Astrocyte (in vitro differentiated cells and primary cell): ENCODE data around the gene TSC22D3. TPM values are rescaled to one million over a fixed set of nuclear protein-coding genes. Genes with fewer than 3 reads are reported as not detected.

Experiments used
- DNase-seq: peaks from one replicate; pipeline ENCODE4 v3.0.0-alpha.2; 2010; ENCODE audit warnings: low read depth
- FAIRE-seq: peaks from 2 replicates; lab custom pipeline; 2011; peaks lifted over from hg19 to GRCh38; lab: Jason Lieb, UNC
- H2AFZ ChIP-seq: 2 replicates; pipeline ENCODE4 v1.6.0; 2012; ENCODE audit warnings: low read depth, low read length, inconsistent platforms
- H3K27ac ChIP-seq: 2 replicates; pipeline ENCODE4 v1.5.1; 2011; ENCODE audit warnings: low read depth, low read length, inconsistent platforms
- H3K27me3 ChIP-seq: 2 replicates; pipeline ENCODE4 v1.6.0; 2011; ENCODE audit warnings: low read length, inconsistent platforms; ENCODE audit not compliant: insufficient read depth
- H3K36me3 ChIP-seq: 2 replicates; pipeline ENCODE4 v1.5.1; 2011; ENCODE audit warnings: low read length, inconsistent platforms; ENCODE audit not compliant: insufficient read depth
- H3K4me1 ChIP-seq: 2 replicates; pipeline ENCODE4 v1.5.1; 2011; ENCODE audit warnings: low read length, inconsistent platforms; ENCODE audit not compliant: insufficient read depth
- H3K4me2 ChIP-seq: 2 replicates; pipeline ENCODE4 v1.6.0; 2012; ENCODE audit warnings: low read length, inconsistent platforms
- H3K4me3 ChIP-seq: 2 replicates; pipeline ENCODE4 v1.5.1; 2011; ENCODE audit warnings: low read depth, mild to moderate bottlenecking, low read length, inconsistent platforms; ENCODE audit not compliant: insufficient read depth
- H3K79me2 ChIP-seq: 2 replicates; pipeline ENCODE4 v1.6.0; 2012; ENCODE audit warnings: mild to moderate bottlenecking, low read length, inconsistent platforms; ENCODE audit not compliant: insufficient read depth
- H3K9ac ChIP-seq: 2 replicates; pipeline ENCODE4 v1.6.0; 2012; ENCODE audit warnings: mild to moderate bottlenecking, low read length, inconsistent platforms
- H3K9me3 ChIP-seq: 2 replicates; pipeline ENCODE4 v1.5.1; 2012; ENCODE audit warnings: low read depth, mild to moderate bottlenecking, low read length, inconsistent platforms; ENCODE audit not compliant: insufficient read depth
- H4K20me1 ChIP-seq: 2 replicates; pipeline ENCODE4 v1.6.0; 2012; ENCODE audit warnings: low read length, inconsistent platforms; ENCODE audit not compliant: insufficient read depth
- H3K27ac Mint-ChIP-seq: one replicate; pipeline ENCODE4 v1.8.0; 2021; ENCODE audit warnings: mild to moderate bottlenecking, mixed read lengths; ENCODE audit not compliant: unreplicated experiment
- H3K27me3 Mint-ChIP-seq: one replicate; pipeline ENCODE4 v1.8.0; 2021; ENCODE audit warnings: low read depth, mixed read lengths; ENCODE audit not compliant: unreplicated experiment
- H3K36me3 Mint-ChIP-seq: one replicate; pipeline ENCODE4 v1.8.0; 2021; ENCODE audit warnings: low read depth, mixed read lengths; ENCODE audit not compliant: unreplicated experiment
- H3K4me1 Mint-ChIP-seq: one replicate; pipeline ENCODE4 v1.8.0; 2021; ENCODE audit warnings: low read depth, mixed read lengths; ENCODE audit not compliant: unreplicated experiment
- H3K4me3 Mint-ChIP-seq: one replicate; pipeline ENCODE4 v1.8.0; 2021; ENCODE audit warnings: mild to moderate bottlenecking, moderate library complexity, mixed read lengths; ENCODE audit not compliant: unreplicated experiment
- H3K9me3 Mint-ChIP-seq: one replicate; pipeline ENCODE4 v1.8.0; 2021; ENCODE audit warnings: mild to moderate bottlenecking, mixed read lengths; ENCODE audit not compliant: unreplicated experiment
- EZH2 ChIP-seq: IDR thresholded peaks from 2 replicates; pipeline ENCODE4 v1.6.1; 2012; ENCODE audit warnings: mild to moderate bottlenecking, low read length, inconsistent platforms; ENCODE audit not compliant: insufficient read depth
- total RNA-seq: library from RNA; stranded (reverse); gene quantifications from 2 replicates; pipeline ENCODE4 v1.2.1, GENCODE V29; 2021
- TF ChIP-seq, protein P1 (sequence below): IDR thresholded peaks from 2 replicates; pipeline ENCODE4 v1.5.1; 2011; ENCODE audit warnings: low read depth, mild to moderate bottlenecking, inconsistent platforms, low read length, moderate library complexity; ENCODE audit not compliant: insufficient read depth

TSC22D3 gene
- total RNA-seq, 1 donor from 2014 or later: 30.7 TPM

DNA sequence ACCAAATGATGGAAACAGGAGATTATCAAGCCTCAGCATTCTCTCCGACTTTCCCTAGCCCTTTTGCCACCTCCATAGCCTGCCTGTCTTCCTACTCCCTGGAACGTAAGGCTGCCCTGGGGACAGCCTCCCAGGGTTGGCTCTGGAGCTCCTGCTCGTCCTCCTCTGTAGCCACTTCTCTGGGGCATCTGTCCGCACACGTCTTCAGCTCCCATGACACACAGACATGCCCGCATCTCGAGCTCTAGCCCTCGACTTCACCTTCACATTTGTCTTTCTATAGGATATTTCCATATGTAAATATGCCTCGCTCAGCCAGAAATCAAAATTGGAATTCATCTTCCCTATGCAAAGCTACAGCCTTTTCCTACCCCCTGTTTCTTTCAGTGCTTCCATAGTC, 67.7 kb downstream of the TSC22D3 start:
- no peaks in the 10 kb centered on the region for H3K79me2 ChIP-seq
- Mint-ChIP-seq H3K4me3 (no peak overlapping the region), H3K36me3 (no peaks in the 10 kb centered on the region), H3K4me1 (peaks cover 19% of the 10 kb centered on the region), H3K27me3 (peaks cover 3% of the 10 kb centered on the region), H3K9me3 (no peaks in the 10 kb centered on the region), H3K27ac (no peak overlapping the region)
- FAIRE-seq (no peak), DNase-seq (no peak)
- H2AFZ ChIP-seq: no peak overlapping the region
- peaks cover 14% of the 10 kb centered on the region for H3K4me1 ChIP-seq
- H3K4me2 ChIP-seq: no peak overlapping the region
- H3K27me3 ChIP-seq: no peaks in the 10 kb centered on the region
- no peaks in the 10 kb centered on the region for H4K20me1 ChIP-seq
- H3K27ac ChIP-seq: no peak overlapping the region
- H3K4me3 ChIP-seq: no peak overlapping the region
- no peak overlapping the region for H3K9ac ChIP-seq
- TF ChIP-seq, protein P1, sequence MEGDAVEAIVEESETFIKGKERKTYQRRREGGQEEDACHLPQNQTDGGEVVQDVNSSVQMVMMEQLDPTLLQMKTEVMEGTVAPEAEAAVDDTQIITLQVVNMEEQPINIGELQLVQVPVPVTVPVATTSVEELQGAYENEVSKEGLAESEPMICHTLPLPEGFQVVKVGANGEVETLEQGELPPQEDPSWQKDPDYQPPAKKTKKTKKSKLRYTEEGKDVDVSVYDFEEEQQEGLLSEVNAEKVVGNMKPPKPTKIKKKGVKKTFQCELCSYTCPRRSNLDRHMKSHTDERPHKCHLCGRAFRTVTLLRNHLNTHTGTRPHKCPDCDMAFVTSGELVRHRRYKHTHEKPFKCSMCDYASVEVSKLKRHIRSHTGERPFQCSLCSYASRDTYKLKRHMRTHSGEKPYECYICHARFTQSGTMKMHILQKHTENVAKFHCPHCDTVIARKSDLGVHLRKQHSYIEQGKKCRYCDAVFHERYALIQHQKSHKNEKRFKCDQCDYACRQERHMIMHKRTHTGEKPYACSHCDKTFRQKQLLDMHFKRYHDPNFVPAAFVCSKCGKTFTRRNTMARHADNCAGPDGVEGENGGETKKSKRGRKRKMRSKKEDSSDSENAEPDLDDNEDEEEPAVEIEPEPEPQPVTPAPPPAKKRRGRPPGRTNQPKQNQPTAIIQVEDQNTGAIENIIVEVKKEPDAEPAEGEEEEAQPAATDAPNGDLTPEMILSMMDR: no peak
- no peak for TF ChIP-seq EZH2
- no peaks in the 10 kb centered on the region for H3K9me3 ChIP-seq
- no peaks in the 10 kb centered on the region for H3K36me3 ChIP-seq

DNA sequence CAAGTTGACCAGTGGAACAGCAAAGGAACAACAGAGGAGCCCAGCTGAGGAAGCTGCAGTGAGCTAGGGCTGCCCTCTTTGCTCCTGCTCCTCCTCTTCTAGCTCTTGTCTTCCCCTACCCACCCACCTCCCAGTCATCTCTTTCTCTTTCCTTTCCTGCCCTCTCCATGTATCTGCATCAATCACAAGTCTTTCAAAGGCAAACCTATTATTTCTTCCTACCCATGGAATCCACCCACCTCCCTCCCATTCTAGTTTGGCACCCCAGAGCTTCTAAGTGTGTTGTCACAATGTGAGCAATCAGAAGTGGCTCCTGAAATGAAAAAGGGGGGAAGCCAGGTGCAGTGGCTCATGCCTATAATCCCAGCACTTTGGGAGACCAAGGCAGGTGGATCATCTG, 69.3 kb downstream of the TSC22D3 start:
- H3K9ac ChIP-seq: no peak overlapping the region
- H3K9me3 Mint-ChIP-seq: no peaks in the 10 kb centered on the region
- no peaks in the 10 kb centered on the region for H3K27me3 ChIP-seq
- FAIRE-seq (no peak), DNase-seq (no peak)
- peaks cover 3% of the 10 kb centered on the region for H3K27me3 Mint-ChIP-seq
- no peaks in the 10 kb centered on the region for H3K36me3 Mint-ChIP-seq
- TF ChIP-seq, protein P1: no peak
- no peak for TF ChIP-seq EZH2
- H4K20me1 ChIP-seq: no peaks in the 10 kb centered on the region
- no peak overlapping the region for H3K27ac ChIP-seq
- no peak overlapping the region for H3K4me3 ChIP-seq
- H3K79me2 ChIP-seq: no peaks in the 10 kb centered on the region
- H3K4me3 Mint-ChIP-seq: no peak overlapping the region
- no peaks in the 10 kb centered on the region for H3K9me3 ChIP-seq
- no peak overlapping the region for H2AFZ ChIP-seq
- H3K4me1 Mint-ChIP-seq: peaks cover 11% of the 10 kb centered on the region
- no peak overlapping the region for H3K27ac Mint-ChIP-seq
- H3K36me3 ChIP-seq: no peaks in the 10 kb centered on the region
- H3K4me2 ChIP-seq: no peak overlapping the region
- peaks cover 6% of the 10 kb centered on the region for H3K4me1 ChIP-seq

DNA sequence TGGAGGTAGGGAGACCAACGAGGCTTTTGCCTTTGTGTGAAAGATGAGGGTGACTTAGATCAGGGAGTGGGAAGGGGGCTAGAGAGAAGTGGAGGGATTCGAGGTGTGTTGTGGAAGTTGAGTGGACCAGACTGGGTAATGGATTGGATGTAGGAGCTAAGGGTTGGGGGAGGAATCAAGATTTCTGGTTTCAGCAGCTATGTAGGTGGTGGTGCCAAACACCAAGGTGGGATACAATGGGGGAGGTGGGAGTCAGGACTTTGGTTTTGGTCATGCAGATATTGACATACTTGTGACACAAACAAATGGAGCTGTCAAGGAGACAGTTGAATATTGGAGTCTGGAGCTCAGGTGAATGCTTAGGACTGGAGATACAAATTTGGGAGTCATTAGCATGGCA, 71.0 kb downstream of the TSC22D3 start:
- peaks cover 3% of the 10 kb centered on the region for H3K27me3 Mint-ChIP-seq
- H3K4me2 ChIP-seq: no peak overlapping the region
- H3K9me3 Mint-ChIP-seq: no peaks in the 10 kb centered on the region
- no peaks in the 10 kb centered on the region for H3K36me3 Mint-ChIP-seq
- no peaks in the 10 kb centered on the region for H3K79me2 ChIP-seq
- H3K4me3 ChIP-seq: no peak overlapping the region
- no peak overlapping the region for H3K4me3 Mint-ChIP-seq
- FAIRE-seq: peak; percentile 62
- H3K27ac ChIP-seq: no peak overlapping the region
- no peaks in the 10 kb centered on the region for H3K36me3 ChIP-seq
- H4K20me1 ChIP-seq: no peaks in the 10 kb centered on the region
- no peak overlapping the region for H3K9ac ChIP-seq
- H2AFZ ChIP-seq: no peak overlapping the region
- H3K27ac Mint-ChIP-seq: no peak overlapping the region
- no peaks in the 10 kb centered on the region for H3K9me3 ChIP-seq
- no peak for DNase-seq
- H3K27me3 ChIP-seq: no peaks in the 10 kb centered on the region
- no peaks in the 10 kb centered on the region for H3K4me1 ChIP-seq
- peaks cover 5% of the 10 kb centered on the region for H3K4me1 Mint-ChIP-seq
- no peak for TF ChIP-seq EZH2
- TF ChIP-seq, protein P1: no peak
